Measurements from ENCODE around the gene PLEKHM3. TPM values are rescaled to one million over a fixed set of nuclear protein-coding genes. Genes with fewer than 3 reads are reported as not detected.

The PLEKHM3 gene
- total and polyA plus RNA-seq, 2 of the 4 experiments (the other 2 are of a cell fraction), result 2.4 to 11.3 TPM

DNA sequence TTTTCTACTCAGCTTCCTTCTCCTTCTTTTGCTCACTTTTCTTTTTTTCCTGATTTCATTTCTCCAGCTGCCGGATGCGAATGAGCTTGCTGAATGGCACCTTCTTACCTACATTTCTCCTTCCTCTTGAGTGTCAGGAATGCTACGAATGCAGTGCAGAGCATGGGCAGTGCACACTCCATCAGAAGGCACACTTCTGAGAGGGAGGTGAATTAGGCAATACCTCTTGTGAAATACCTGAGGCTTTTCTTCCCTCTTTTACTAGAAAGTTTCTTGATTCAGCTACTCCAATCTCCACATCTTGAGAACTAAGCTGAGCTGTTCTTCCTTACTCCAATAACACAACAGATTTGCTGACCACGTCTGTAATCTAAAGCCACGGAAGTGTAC, 51.1 kb downstream of the PLEKHM3 start:
- no peak overlapping the region for H3K4me2 ChIP-seq (ENCODE audit: low read depth, low read length)
- no peak overlapping the region for H4K91ac ChIP-seq (ENCODE audit: insufficient read depth, low read depth, low read length)
- no peak overlapping the region for H3K23ac ChIP-seq (ENCODE audit: low read depth, low read length)
- no peaks in the 10 kb centered on the region for H3K27me3 ChIP-seq (ENCODE audit: control insufficient read depth, insufficient read depth, low read length)
- no peak overlapping the region for H3K4ac ChIP-seq (ENCODE audit: low read depth, low read length)
- H4K8ac ChIP-seq (ENCODE audit: low read depth in 2 of 2, low read length in 2 of 2), result no peak overlapping the region
- H4K20me1 ChIP-seq (ENCODE audit: insufficient read depth, low read length), result no peaks in the 10 kb centered on the region; the same call in 1 of the 2 replicates
- H3K9ac ChIP-seq (ENCODE audit: low read depth, low read length), result no peak overlapping the region
- WGBS, 2 experiments (ENCODE audit: extremely low coverage in 2 of 2, insufficient read length in 1 of 2), result no CpG with 5 or more reads among the region's 5 CpGs
- no peak overlapping the region for H3K4me3 ChIP-seq (ENCODE audit: insufficient read depth, low read depth, low read length)
- peaks cover 5% of the 10 kb centered on the region for H3K36me3 ChIP-seq (ENCODE audit: control insufficient read depth, insufficient read depth, low read length)
- no peak for TF ChIP-seq MAFK (IDR thresholded peaks at IDR 0.05; ENCODE audit: low read depth, low read length)
- peak; percentile 56 for TF ChIP-seq CEBPB (IDR thresholded peaks at IDR 0.05; ENCODE audit: low read depth, low read length)
- no peak for TF ChIP-seq FOS (IDR thresholded peaks at IDR 0.05; ENCODE audit: low read depth, low read length)
- H4K5ac ChIP-seq (ENCODE audit: low read depth, low read length), result no peak overlapping the region
- in situ Hi-C loops (cut with MboI; ENCODE audit: low sequenced_read_pairs) (no loop called here), intact Hi-C loops (cut with micrococcal nuclease) (loop anchor here (5.0 kb wide), 1 partner anchor 98 kb away; no protein-coding TSS in a partner anchor), dilution Hi-C loops (cut with HindIII; ENCODE audit: low sequenced_read_pairs, unreplicated experiment) (no loop called here)
- H3K4me1 ChIP-seq (ENCODE audit: control insufficient read depth, insufficient read depth, low read length), result no peaks in the 10 kb centered on the region
- H2AK5ac ChIP-seq (ENCODE audit: low read depth, low read length), result no peak overlapping the region
- no peaks in the 10 kb centered on the region; the same call in 1 of the 2 replicates for H3K9me1 ChIP-seq (ENCODE audit: insufficient read depth, low read length)
- H2AK9ac ChIP-seq (replicated peaks; ENCODE audit: low read depth, low read length, poor library complexity), result no peak overlapping the region
- H2BK5ac ChIP-seq (ENCODE audit: low read depth, low read length, poor library complexity, severe bottlenecking), result no peak overlapping the region
- H3K9me3 ChIP-seq (ENCODE audit: control insufficient read depth, insufficient read depth, low read length), result no peaks in the 10 kb centered on the region
- DNase-seq (no peak), ATAC-seq (ENCODE audit: low read depth) (no peak)
- no peaks in the 10 kb centered on the region for H3K79me1 ChIP-seq (ENCODE audit: low read depth in 1 of 2, low read length in 2 of 2)
- H2BK20ac ChIP-seq (ENCODE audit: low read depth, low read length), result no peak overlapping the region
- ChIA-PET POLR2A (ENCODE audit: unreplicated experiment) (interaction anchor here (0.6 kb wide), 1 partner anchor 67 kb away, joined by 3 read pairs; no protein-coding TSS in a partner anchor), CTCF (interaction anchor here (1.1 to 1.4 kb wide), 4 partner anchors 18 to 228 kb away, joined by 3 to 5 read pairs (median 4); partner anchors contain the start of gene FZD5)
- no peak overlapping the region for H3K56ac ChIP-seq (ENCODE audit: extremely low read depth, insufficient read depth, low read length)
- H3K18ac ChIP-seq (ENCODE audit: low read depth, low read length), result no peak overlapping the region
- no peak overlapping the region for H3K14ac ChIP-seq (replicated peaks; ENCODE audit: low read depth, low read length)
- BruUV-seq (replicated peaks), result no TSS peak
- H2BK15ac ChIP-seq (ENCODE audit: low read depth, low read length), result no peak overlapping the region
- no peak overlapping the region for H2AFZ ChIP-seq (replicated peaks; ENCODE audit: low read length, poor library complexity)
- H3K27ac ChIP-seq (ENCODE audit: insufficient read depth, low read length), result no peak overlapping the region
- no peak overlapping the region for H2BK120ac ChIP-seq (ENCODE audit: low read depth, low read length)

Measured in IMR-90 (cell line).